Large intestine (tissue), 3 donors: Measurements from ENCODE around the gene STK32C. TPM values are rescaled to one million over a fixed set of nuclear protein-coding genes. Genes with fewer than 3 reads are reported as not detected.
A peak's percentile ranks its signal among the peaks of the same experiment; 100 is the strongest.

Experiments used
- DNase-seq, 2 donors: peaks; one replicate each; pipeline versions ENCODE4 v3.0.0 to v3.0.0-alpha.2; 2013
- H3K27ac ChIP-seq: one replicate; pipeline ENCODE4 v1.5.1; 2013; ENCODE audit warnings: low read length
- H3K27me3 ChIP-seq: 2 replicates; pipeline ENCODE4 v1.6.1; 2013; ENCODE audit warnings: low read length; ENCODE audit not compliant: control insufficient read depth, insufficient read depth
- H3K36me3 ChIP-seq: 2 replicates; pipeline ENCODE4 v1.6.1; 2013; ENCODE audit warnings: low read length; ENCODE audit not compliant: control insufficient read depth, insufficient read depth
- H3K4me1 ChIP-seq: one replicate; pipeline ENCODE4 v1.6.1; 2013; ENCODE audit warnings: low read length; ENCODE audit not compliant: control insufficient read depth, insufficient read depth
- H3K4me3 ChIP-seq: one replicate; pipeline ENCODE4 v1.5.1; 2013; ENCODE audit warnings: low read length
- H3K9me3 ChIP-seq: one replicate; pipeline ENCODE4 v1.6.1; 2013; ENCODE audit warnings: mild to moderate bottlenecking, low read depth, low read length, moderate library complexity; ENCODE audit not compliant: control insufficient read depth
- WGBS: methylation state at CpG from one replicate; pipeline ENCODE4 v1.1.5; 2013; ENCODE audit warnings: low lambda C conversion rate; ENCODE audit not compliant: insufficient coverage; 5-methylcytosine and 5-hydroxymethylcytosine counted together
- polyA plus RNA-seq: library from polyadenylated mRNA; unstranded; fragments of 120-200 nt; gene quantifications from one replicate; pipeline ENCODE4 v1.2.1, GENCODE V29; 2013

The STK32C gene
- polyA plus RNA-seq, 1 donor = 16.2 TPM

GRCh38 chr10:132309471-132309865 lies 1.7 kb upstream of the STK32C start:
- H3K4me3 ChIP-seq = no peak overlapping the region
- H3K27ac ChIP-seq = no peak overlapping the region
- no peaks in the 10 kb centered on the region for H3K36me3 ChIP-seq
- no peak for DNase-seq
- H3K4me1 ChIP-seq = peaks cover 5% of the 10 kb centered on the region
- H3K27me3 ChIP-seq = peaks cover 54% of the 10 kb centered on the region
- WGBS = 60% methylated on average over 1 of the region's 12 CpGs
- peaks cover 8% of the 10 kb centered on the region for H3K9me3 ChIP-seq

- no CpG with 5 or more reads among the region's 61 CpGs for WGBS
- Histone ChIP-seq H3K4me3 (peak overlapping the region; percentile 26), H3K36me3 (no peaks in the 10 kb centered on the region), H3K27me3 (peaks cover 60% of the 10 kb centered on the region), H3K27ac (no peak overlapping the region), H3K9me3 (peaks cover 8% of the 10 kb centered on the region), H3K4me1 (peaks cover 5% of the 10 kb centered on the region)
- DNase-seq = no peak
These were observed 1.1 kb upstream of the STK32C start for GRCh38 chr10:132308587-132309470.

GRCh38 chr10:132306864-132307751 lies 642 bp downstream of the STK32C start:
- H3K4me1 ChIP-seq = peaks cover 5% of the 10 kb centered on the region
- WGBS = no CpG with 5 or more reads among the region's 98 CpGs
- H3K27ac ChIP-seq = no peak overlapping the region
- peak overlapping the region; percentile 16 for H3K4me3 ChIP-seq
- peaks cover 8% of the 10 kb centered on the region for H3K9me3 ChIP-seq
- H3K36me3 ChIP-seq = no peaks in the 10 kb centered on the region
- DNase-seq = peak; percentile 40 to 67
- H3K27me3 ChIP-seq = peaks cover 66% of the 10 kb centered on the region

GRCh38 chr10:132306343-132306685 lies 1.4 kb downstream of the STK32C start:
- Histone ChIP-seq H3K4me1 (peaks cover 5% of the 10 kb centered on the region), H3K36me3 (no peaks in the 10 kb centered on the region), H3K9me3 (peaks cover 11% of the 10 kb centered on the region), H3K4me3 (peak overlapping the region; percentile 16), H3K27ac (no peak overlapping the region), H3K27me3 (peaks cover 60% of the 10 kb centered on the region)
- no peak for DNase-seq
- WGBS = no CpG with 5 or more reads among the region's 16 CpGs

- H3K27me3 ChIP-seq = peaks cover 58% of the 10 kb centered on the region
- DNase-seq = no peak
- no peak overlapping the region for H3K4me3 ChIP-seq
- H3K4me1 ChIP-seq = peaks cover 5% of the 10 kb centered on the region
- WGBS = no CpG with 5 or more reads among the region's 22 CpGs
- no peak overlapping the region for H3K27ac ChIP-seq
- no peaks in the 10 kb centered on the region for H3K36me3 ChIP-seq
- peaks cover 11% of the 10 kb centered on the region for H3K9me3 ChIP-seq
These were observed 2.0 kb downstream of the STK32C start for GRCh38 chr10:132305654-132306342.

- H3K4me1 ChIP-seq = peaks cover 5% of the 10 kb centered on the region
- no peak overlapping the region for H3K4me3 ChIP-seq
- H3K27ac ChIP-seq = no peak overlapping the region
- no peak for DNase-seq
- peaks cover 11% of the 10 kb centered on the region for H3K9me3 ChIP-seq
- peaks cover 51% of the 10 kb centered on the region for H3K27me3 ChIP-seq
- WGBS = 100% methylated on average over 2 of the region's 21 CpGs
- H3K36me3 ChIP-seq = no peaks in the 10 kb centered on the region
These were observed 2.8 kb downstream of the STK32C start for GRCh38 chr10:132304756-132305509.

GRCh38 chr10:132303361-132304115 lies 4.2 kb downstream of the STK32C start:
- H3K9me3 ChIP-seq = peaks cover 11% of the 10 kb centered on the region
- H3K4me1 ChIP-seq = peaks cover 5% of the 10 kb centered on the region
- no peak overlapping the region for H3K4me3 ChIP-seq
- DNase-seq = no peak
- no peaks in the 10 kb centered on the region for H3K36me3 ChIP-seq
- H3K27ac ChIP-seq = no peak overlapping the region
- H3K27me3 ChIP-seq = peaks cover 37% of the 10 kb centered on the region
- 91% methylated on average over 4 of the region's 21 CpGs for WGBS

GRCh38 chr10:132302421-132303310 lies 5.1 kb downstream of the STK32C start:
- DNase-seq = no peak
- peaks cover 42% of the 10 kb centered on the region for H3K27me3 ChIP-seq
- H3K9me3 ChIP-seq = peaks cover 11% of the 10 kb centered on the region
- no peaks in the 10 kb centered on the region for H3K36me3 ChIP-seq
- whole genome bisulfite sequencing = 88% methylated on average over 3 of the region's 29 CpGs
- H3K27ac ChIP-seq = no peak overlapping the region
- H3K4me3 ChIP-seq = no peak overlapping the region
- peaks cover 5% of the 10 kb centered on the region for H3K4me1 ChIP-seq
